ENCODE data around the gene SLC30A1. TPM values are rescaled to one million over a fixed set of nuclear protein-coding genes. Genes with fewer than 3 reads are reported as not detected.

The SLC30A1 gene
- total and polyA plus RNA-seq, 10 of the 15 experiments (the other 5 are each of a cell fraction or from before 2014, with no cell fraction given), result 3.5 to 14.1 (median 8.8) TPM

- 0 out of 2 replicates have a peak, but pooled peaks have one; percentile 69 for TF ChIP-seq DPF2 (IDR thresholded peaks at IDR 0.05)
- TF ChIP-seq CUX1 (IDR thresholded peaks at IDR 0.05; ENCODE audit: insufficient replicate concordance, low read depth, low read length), result no peak
- TF ChIP-seq PRDM15 (CRISPR knock-in tag; IDR thresholded peaks at IDR 0.05), result no peak
- TF ChIP-seq RELB (IDR thresholded peaks at IDR 0.05; ENCODE audit: low read depth), result peak; percentile 48; the same call in 1 of the 2 replicates
- no peak for TF ChIP-seq ZNF207 (IDR thresholded peaks at IDR 0.05; ENCODE audit: borderline replicate concordance)
- peak; percentile 89 for TF ChIP-seq JUNB (IDR thresholded peaks at IDR 0.05)
- TF ChIP-seq NRF1 (conservative IDR thresholded peaks at IDR 0.05; ENCODE audit: low read depth, low read length), result no peak
- TF ChIP-seq SKIL (IDR thresholded peaks at IDR 0.05; ENCODE audit: low read depth, poor library complexity, severe bottlenecking), result peak; percentile 56
- no peak for TF ChIP-seq NKRF (conservative IDR thresholded peaks at IDR 0.05)
- TF ChIP-seq MEF2A (IDR thresholded peaks at IDR 0.05; ENCODE audit: insufficient read depth, low read depth, low read length), result no peak
- no peak for TF ChIP-seq RFX5 (IDR thresholded peaks at IDR 0.05; ENCODE audit: low read depth, low read length)
- TF ChIP-seq SMAD1 (IDR thresholded peaks at IDR 0.05; ENCODE audit: low read depth, partially characterized antibody), result no peak
- no peak for TF ChIP-seq SREBF2 (IDR thresholded peaks at IDR 0.05; ENCODE audit: low read length)
- TF ChIP-seq POU2F2 (IDR thresholded peaks at IDR 0.05; ENCODE audit: borderline replicate concordance, low read depth, low read length), result no peak
Measured at GRCh38 chr1:211566431-211567025, 12.4 kb downstream of the SLC30A1 start (continued).
